Transverse colon (tissue), 4 donors: ENCODE measurements around the gene SMCR8. TPM values are rescaled to one million over a fixed set of nuclear protein-coding genes. Genes with fewer than 3 reads are reported as not detected.

ENCODE experiments used
- DNase-seq: peaks from one replicate; pipeline ENCODE4 v3.0.0-alpha.2; 2019
- H3K27ac ChIP-seq, 4 donors: fragments of 200-600 bp; sonication (generic); 2 replicates each; pipeline ENCODE4 v1.5.1; 2016 to 2018; ENCODE audit warnings: inconsistent platforms in 4 of 4
- H3K27me3 ChIP-seq: fragments of 200-600 bp; sonication (generic); 2 replicates; pipeline ENCODE4 v1.5.1; 2017; ENCODE audit warnings: inconsistent platforms
- H3K36me3 ChIP-seq, 4 donors: fragments of 200-600 bp; sonication (generic); 2 replicates each; pipeline ENCODE4 v1.5.1; 2017 to 2019; ENCODE audit warnings: inconsistent platforms in 4 of 4
- H3K4me1 ChIP-seq, 4 donors: fragments of 200-600 bp; sonication (generic); 2 replicates each; pipeline ENCODE4 v1.5.1; 2017 to 2020; ENCODE audit warnings: inconsistent platforms in 4 of 4
- H3K4me3 ChIP-seq, 4 donors: fragments of 200-600 bp; sonication (generic); 1 replicate in 1 of 4; 2 replicates in 3 of 4; pipeline versions ENCODE4 v1.5.1 to v1.6.1; 2017 to 2019; ENCODE audit warnings: inconsistent platforms in 4 of 4
- H3K9me3 ChIP-seq, 2 donors: fragments of 200-600 bp; sonication (generic); 2 replicates each; pipeline ENCODE4 v1.5.1; 2017 to 2019; ENCODE audit warnings: inconsistent platforms in 2 of 2
- CTCF ChIP-seq, 5 experiments: fragments of 200-600 bp in 3 of 5; fragments of 450-650 bp in 2 of 5; sonication (generic) in 3 of 5; IDR thresholded peaks; 1 replicate in 2 of 5; 2 replicates in 3 of 5; pipeline ENCODE4 v1.5.1; 2016 to 2017; ENCODE audit warnings: antibody characterized with exemption in 5 of 5, inconsistent platforms in 3 of 5, mild to moderate bottlenecking in 2 of 5, moderate library complexity in 1 of 5
- EP300 ChIP-seq: sonication (generic); formaldehyde crosslinking; IDR thresholded peaks from one replicate; pipeline ENCODE4 v1.6.1; 2017; ENCODE audit warnings: antibody characterized with exemption, low read depth
- POLR2A ChIP-seq: fragments of 450-650 bp; IDR thresholded peaks from one replicate; pipeline ENCODE4 v1.6.1; 2016; ENCODE audit warnings: antibody characterized with exemption, mild to moderate bottlenecking, moderate library complexity
- POLR2AphosphoS5 ChIP-seq, 3 donors: sonication (generic); formaldehyde crosslinking; IDR thresholded peaks; one replicate each; pipeline ENCODE4 v1.6.1; 2016; ENCODE audit warnings: antibody characterized with exemption in 3 of 3
- WGBS, 2 donors: methylation state at CpG; one replicate each; pipeline ENCODE4 v1.1.5; 2018; ENCODE audit warnings: low coverage in 1 of 2; 5-methylcytosine and 5-hydroxymethylcytosine counted together
- in situ Hi-C, 4 donors: fragments of 200-750 bp; cut with MboI; loops; one replicate each; pipeline versions ENCODE4 v1.15.0 to v1.15.1; 2017; ENCODE audit warnings: low sequenced_read_pairs in 3 of 4, low pct_ligation_motif_present in 1 of 4, low pct_unique_long_range_greater_than_20kb in 1 of 4
- intact Hi-C: fragments of 100-400 bp; cut with DNase I; formaldehyde crosslinking; loops from one replicate; pipeline ENCODE4 v1.15.1; 2023; ENCODE audit warnings: low total_unique reads
- total RNA-seq, 4 donors: library from RNA; depleted of rRNA; stranded (reverse); fragments of >200 nt; gene quantifications; one replicate each; pipeline ENCODE4 v1.1.0, GENCODE V29; 2016

SMCR8 gene
- total RNA-seq, 4 donors from 2014 or later: 12.1 to 20.6 (median 19.6) TPM

DNA sequence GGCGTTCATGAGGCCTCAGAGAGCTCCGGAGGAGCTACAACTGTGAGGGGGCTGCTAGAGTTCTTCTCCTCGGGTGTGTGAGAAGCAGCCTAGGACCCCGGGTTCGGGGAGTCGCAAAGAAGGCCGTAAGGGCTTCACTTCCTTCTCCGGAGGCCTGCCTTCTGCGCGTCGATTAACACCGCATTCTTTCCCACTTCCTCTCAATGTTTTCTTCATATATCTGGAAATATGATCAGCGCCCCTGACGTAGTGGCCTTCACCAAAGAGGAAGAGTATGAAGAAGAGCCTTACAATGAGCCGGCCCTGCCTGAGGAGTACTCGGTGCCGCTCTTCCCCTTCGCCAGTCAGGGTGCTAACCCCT lies 449 bp downstream of the SMCR8 start:
- 12% methylated on average over 18 of the region's 18 CpGs; no CpG with 5 or more reads in 1 of the 2 donors for WGBS, 2 donors
- peaks cover 44 to 76% (median 67%) of the 10 kb centered on the region in 4 donors for H3K4me1 ChIP-seq

GRCh38 chr17:18315961-18316360 lies 868 bp downstream of the SMCR8 start:
- Histone ChIP-seq H3K4me3 (peak overlapping the region; percentile 74 to 97 (median 87)), H3K9me3 (no peaks in the 10 kb centered on the region), H3K36me3 (peaks cover 0 to 8% (median 0%) of the 10 kb centered on the region in 4 donors), H3K4me1 (peaks cover 44 to 81% (median 67%) of the 10 kb centered on the region in 4 donors), H3K27me3 (no peaks in the 10 kb centered on the region), H3K27ac (peak overlapping the region; percentile 93 to 98 (median 94))
- intact Hi-C loops (no loop called here), in situ Hi-C loops (no loop called here)
- WGBS, 2 donors: 57 to 85% methylated on average over 2 to 11 of the region's 11 CpGs
- TF ChIP-seq EP300 (no peak), POLR2A (no peak)
- no peak for DNase-seq

More for the DNA sequence above, 449 bp downstream of the SMCR8 start:
- H3K36me3 ChIP-seq: peaks cover 0 to 8% (median 0%) of the 10 kb centered on the region in 4 donors
- TF ChIP-seq EP300: no peak
- TF ChIP-seq CTCF (IDR thresholded peaks at IDR 0.05): no peak
- no peak for TF ChIP-seq POLR2AphosphoS5 (IDR thresholded peaks at IDR 0.05)
- no peak for TF ChIP-seq POLR2A
- intact Hi-C loops (no loop called here), in situ Hi-C loops (no loop called here)
- H3K4me3 ChIP-seq: peak overlapping the region; percentile 74 to 97 (median 87)
- H3K27me3 ChIP-seq: no peaks in the 10 kb centered on the region
- DNase-seq: peak; percentile 23
- H3K27ac ChIP-seq: peak overlapping the region; percentile 93 to 98 (median 94)
- H3K9me3 ChIP-seq: no peaks in the 10 kb centered on the region

DNA sequence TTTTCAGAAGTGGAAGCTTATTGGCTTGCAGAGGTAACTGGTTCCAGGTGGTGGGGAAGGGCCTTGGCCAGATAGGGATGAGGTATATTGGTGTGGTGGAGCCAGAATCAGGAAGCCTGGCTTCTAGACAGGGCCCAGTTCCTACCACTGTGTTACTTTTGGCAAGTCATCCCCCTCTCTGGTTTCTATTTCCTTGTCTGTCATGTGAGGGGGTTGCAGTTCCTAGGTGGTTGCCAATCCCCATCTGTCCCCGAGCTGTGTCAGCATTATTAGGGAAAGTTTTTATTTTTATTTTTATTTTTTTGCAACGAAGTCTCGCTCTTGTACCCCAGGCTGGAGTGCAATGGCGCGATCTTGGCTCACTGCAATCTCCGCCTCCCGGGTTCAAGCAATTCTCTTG lies 3.0 kb downstream of the SMCR8 start:
- H3K27me3 ChIP-seq: no peaks in the 10 kb centered on the region
- 87 to 95% methylated on average over 3 to 7 of the region's 7 CpGs for WGBS, 2 donors
- DNase-seq: no peak
- peaks cover 42 to 69% (median 61%) of the 10 kb centered on the region in 4 donors for H3K4me1 ChIP-seq
- no peaks in the 10 kb centered on the region for H3K9me3 ChIP-seq
- no peak overlapping the region for H3K27ac ChIP-seq
- TF ChIP-seq EP300 (no peak), POLR2A (no peak), CTCF (IDR thresholded peaks at IDR 0.05) (no peak), POLR2AphosphoS5 (IDR thresholded peaks at IDR 0.05) (no peak)
- peaks cover 0 to 6% (median 3%) of the 10 kb centered on the region in 4 donors for H3K36me3 ChIP-seq
- in situ Hi-C loops: no loop called here
- H3K4me3 ChIP-seq: peak overlapping the region in 1 of 4 donors; percentile 13
- intact Hi-C loops: no loop called here

GRCh38 chr17:18318771-18319450 lies 3.8 kb downstream of the SMCR8 start:
- no peak for TF ChIP-seq EP300
- peak overlapping the region in 1 of 4 donors; percentile 13 for H3K4me3 ChIP-seq
- no peaks in the 10 kb centered on the region for H3K9me3 ChIP-seq
- H3K27me3 ChIP-seq: no peaks in the 10 kb centered on the region
- in situ Hi-C loops (no loop called here), intact Hi-C loops (no loop called here)
- no peak for DNase-seq
- H3K27ac ChIP-seq: no peak overlapping the region
- 88 to 93% methylated on average over 5 to 18 of the region's 18 CpGs for WGBS, 2 donors
- peaks cover 0 to 14% (median 7%) of the 10 kb centered on the region in 4 donors for H3K36me3 ChIP-seq
- peaks cover 34 to 61% (median 54%) of the 10 kb centered on the region in 4 donors for H3K4me1 ChIP-seq

GRCh38 chr17:18319604-18320256 lies 4.6 kb downstream of the SMCR8 start:
- TF ChIP-seq POLR2AphosphoS5 (IDR thresholded peaks at IDR 0.05) (no peak), CTCF (IDR thresholded peaks at IDR 0.05) (peak; percentile 21 to 37 (median 26)), EP300 (no peak)
- 50 to 69% methylated on average over 1 to 13 of the region's 13 CpGs for WGBS, 2 donors
- no peak for DNase-seq
- peaks cover 0 to 20% (median 7%) of the 10 kb centered on the region in 4 donors for H3K36me3 ChIP-seq
- H3K4me3 ChIP-seq: no peak overlapping the region
- no peaks in the 10 kb centered on the region for H3K9me3 ChIP-seq
- H3K27me3 ChIP-seq: no peaks in the 10 kb centered on the region
- H3K27ac ChIP-seq: no peak overlapping the region
- intact Hi-C loops (no loop called here), in situ Hi-C loops (no loop called here)
- H3K4me1 ChIP-seq: peaks cover 34 to 57% (median 49%) of the 10 kb centered on the region in 4 donors
